Neural cell (in vitro differentiated cells): ENCODE measurements around the gene PRM2. TPM values are rescaled to one million over a fixed set of nuclear protein-coding genes. Genes with fewer than 3 reads are reported as not detected.

ENCODE experiments used
- H2AFZ ChIP-seq: fragments of 200-600, 300-800 bp; sonication (generic), shearing (Covaris generic); 2 replicates; pipeline ENCODE4 v1.6.0; 2014; ENCODE audit warnings: low read depth, mild to moderate bottlenecking, antibody characterized with exemption, low read length, moderate library complexity
- H3F3A ChIP-seq: fragments of 200-600 bp; shearing (Covaris generic); 2 replicates; pipeline ENCODE4 v1.6.1; 2016; ENCODE audit warnings: mild to moderate bottlenecking, moderate library complexity, mixed read lengths, antibody characterized with exemption, low read length; ENCODE audit not compliant: insufficient read depth, poor library complexity, severe bottlenecking
- H3K27ac ChIP-seq: fragments of 200-600, 300-800 bp; sonication (generic), shearing (Covaris generic); 2 replicates; pipeline ENCODE4 v1.5.1; 2014; ENCODE audit warnings: mild to moderate bottlenecking, low read length, moderate library complexity
- H3K27me3 ChIP-seq: fragments of 300-800, 200-600 bp; sonication (generic), shearing (Covaris generic); 2 replicates; pipeline ENCODE4 v1.6.0; 2014; ENCODE audit warnings: mild to moderate bottlenecking, low read depth, low read length, moderate library complexity; ENCODE audit not compliant: insufficient read depth
- H3K36me3 ChIP-seq: fragments of 300-800, 200-600 bp; sonication (generic), shearing (Covaris generic); 2 replicates; pipeline ENCODE4 v1.5.1; 2014; ENCODE audit warnings: mild to moderate bottlenecking, antibody characterized with exemption, low read length, moderate library complexity; ENCODE audit not compliant: insufficient read depth
- H3K4me2 ChIP-seq: fragments of 300-800, 200-600 bp; sonication (generic), shearing (Covaris generic); 2 replicates; pipeline ENCODE4 v1.6.0; 2014; ENCODE audit warnings: mild to moderate bottlenecking, low read length
- H3K4me3 ChIP-seq: fragments of 300-800, 200-600 bp; sonication (generic), shearing (Covaris generic); 2 replicates; pipeline ENCODE4 v1.5.1; 2014; ENCODE audit warnings: mild to moderate bottlenecking, low read length, moderate library complexity
- H3K79me2 ChIP-seq: fragments of 200-600 bp; shearing (Covaris generic); replicated peaks from 2 replicates; pipeline ENCODE4 v1.6.0; 2014; ENCODE audit warnings: mild to moderate bottlenecking, low read length, moderate library complexity; ENCODE audit not compliant: insufficient read depth
- H3K9ac ChIP-seq: fragments of 300-800, 200-600 bp; sonication (generic), shearing (Covaris generic); 2 replicates; pipeline ENCODE4 v1.6.1; 2016; ENCODE audit warnings: mild to moderate bottlenecking, low read length, mixed read lengths
- H3K9me2 ChIP-seq: fragments of 200-600 bp; shearing (Covaris generic); 2 replicates; pipeline ENCODE4 v1.6.1; 2016; ENCODE audit warnings: mild to moderate bottlenecking, low read length, mixed read lengths; ENCODE audit not compliant: insufficient read depth
- H3K9me3 ChIP-seq: fragments of 200-600, 300-800 bp; sonication (generic), shearing (Covaris generic); 2 replicates; pipeline ENCODE4 v1.6.1; 2016; ENCODE audit warnings: mild to moderate bottlenecking, mixed run types, low read length, moderate library complexity, mixed read lengths
- H4K20me1 ChIP-seq: fragments of 200-600 bp; shearing (Covaris generic); 2 replicates; pipeline ENCODE4 v1.6.1; 2016; ENCODE audit warnings: mild to moderate bottlenecking, mixed run types; ENCODE audit not compliant: insufficient read depth
- CTCF ChIP-seq: fragments of 450-650 bp; IDR thresholded peaks from 2 replicates; pipeline ENCODE4 v1.5.1; 2014; ENCODE audit warnings: antibody characterized with exemption, mild to moderate bottlenecking, moderate library complexity; ENCODE audit not compliant: poor library complexity, severe bottlenecking
- EP300 ChIP-seq: fragments of 450-650 bp; conservative IDR thresholded peaks from 2 replicates; pipeline ENCODE4 v1.6.1; 2014; ENCODE audit warnings: antibody characterized with exemption, mild to moderate bottlenecking, moderate library complexity; ENCODE audit not compliant: poor library complexity, severe bottlenecking
- EZH2 ChIP-seq: fragments of 200-600, 300-800 bp; shearing (Covaris generic), sonication (generic); IDR thresholded peaks from 2 replicates; pipeline ENCODE4 v1.6.1; 2014; ENCODE audit warnings: antibody characterized with exemption, low read length, borderline replicate concordance, mild to moderate bottlenecking; ENCODE audit not compliant: insufficient read depth, poor library complexity, severe bottlenecking
- MXI1 ChIP-seq: fragments of 450-650 bp; conservative IDR thresholded peaks from 2 replicates; pipeline ENCODE4 v1.6.1; 2014; ENCODE audit warnings: antibody characterized with exemption, mild to moderate bottlenecking; ENCODE audit not compliant: poor library complexity, severe bottlenecking
- POLR2AphosphoS5 ChIP-seq: IDR thresholded peaks from 2 replicates; pipeline ENCODE4 v1.6.1; 2012
- RAD21 ChIP-seq: fragments of 450-650 bp; conservative IDR thresholded peaks from 2 replicates; pipeline ENCODE4 v1.6.1; 2014; ENCODE audit warnings: antibody characterized with exemption, mild to moderate bottlenecking, moderate library complexity
- SMC3 ChIP-seq: fragments of 450-650 bp; conservative IDR thresholded peaks from 2 replicates; pipeline ENCODE4 v1.6.1; 2014; ENCODE audit warnings: antibody characterized with exemption, mild to moderate bottlenecking, moderate library complexity; ENCODE audit not compliant: poor library complexity
- TAF1 ChIP-seq: IDR thresholded peaks from 2 replicates; pipeline ENCODE4 v1.6.1; 2012; ENCODE audit warnings: low read depth
- polyA plus RNA-seq: library from polyadenylated mRNA; depleted of rRNA; stranded (reverse); fragments of >200 nt; gene quantifications from 2 replicates; pipeline ENCODE4 v1.2.3, GENCODE V29; 2014
- TF ChIP-seq, protein P1 (sequence below): IDR thresholded peaks from 2 replicates; pipeline ENCODE4 v1.6.1; 2012; ENCODE audit warnings: borderline replicate concordance

The PRM2 gene
- polyA plus RNA-seq, 1 donor from 2014 or later: not detected

DNA sequence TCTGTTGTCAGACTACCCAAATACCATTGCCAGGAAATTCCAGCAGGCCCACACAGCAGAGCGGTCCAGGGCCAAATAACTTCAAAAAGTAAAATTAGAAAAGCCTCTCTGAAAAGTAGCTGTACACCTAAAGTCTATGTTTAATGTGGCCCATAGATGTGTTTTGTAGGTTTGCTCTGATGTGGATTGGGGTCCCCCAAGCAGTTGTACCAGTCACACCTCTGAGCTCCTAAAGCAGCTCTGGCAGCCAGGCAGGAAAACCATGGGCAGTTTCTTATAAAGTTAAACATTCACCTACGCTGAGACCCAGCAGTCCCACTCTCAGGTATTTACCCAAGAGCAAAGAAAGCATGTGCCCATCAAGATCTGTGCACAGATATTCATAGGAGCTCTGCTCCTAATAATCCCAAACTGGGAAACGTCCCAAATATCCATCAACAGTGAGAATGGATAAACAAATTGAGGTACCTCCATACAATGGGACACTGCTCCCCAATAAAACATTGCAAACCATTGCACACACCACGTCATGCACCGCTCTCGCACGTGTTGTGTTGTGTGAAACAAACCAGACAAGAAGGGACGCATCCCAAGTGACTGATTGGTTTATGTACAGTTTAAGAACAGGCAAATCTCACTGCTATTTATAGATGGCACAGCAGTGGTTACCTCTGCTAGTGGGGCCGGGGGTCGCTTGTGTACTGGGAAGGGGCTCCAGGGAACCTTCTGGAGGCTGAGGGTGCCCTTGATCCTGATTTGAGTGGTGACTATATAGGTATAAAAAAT is 20.6 kb upstream of the PRM2 start:
- TF ChIP-seq MXI1: no peak
- no peak for TF ChIP-seq CTCF
- TF ChIP-seq POLR2AphosphoS5: no peak
- no peak for TF ChIP-seq TAF1
- no peak for TF ChIP-seq EZH2
- TF ChIP-seq, protein P1, sequence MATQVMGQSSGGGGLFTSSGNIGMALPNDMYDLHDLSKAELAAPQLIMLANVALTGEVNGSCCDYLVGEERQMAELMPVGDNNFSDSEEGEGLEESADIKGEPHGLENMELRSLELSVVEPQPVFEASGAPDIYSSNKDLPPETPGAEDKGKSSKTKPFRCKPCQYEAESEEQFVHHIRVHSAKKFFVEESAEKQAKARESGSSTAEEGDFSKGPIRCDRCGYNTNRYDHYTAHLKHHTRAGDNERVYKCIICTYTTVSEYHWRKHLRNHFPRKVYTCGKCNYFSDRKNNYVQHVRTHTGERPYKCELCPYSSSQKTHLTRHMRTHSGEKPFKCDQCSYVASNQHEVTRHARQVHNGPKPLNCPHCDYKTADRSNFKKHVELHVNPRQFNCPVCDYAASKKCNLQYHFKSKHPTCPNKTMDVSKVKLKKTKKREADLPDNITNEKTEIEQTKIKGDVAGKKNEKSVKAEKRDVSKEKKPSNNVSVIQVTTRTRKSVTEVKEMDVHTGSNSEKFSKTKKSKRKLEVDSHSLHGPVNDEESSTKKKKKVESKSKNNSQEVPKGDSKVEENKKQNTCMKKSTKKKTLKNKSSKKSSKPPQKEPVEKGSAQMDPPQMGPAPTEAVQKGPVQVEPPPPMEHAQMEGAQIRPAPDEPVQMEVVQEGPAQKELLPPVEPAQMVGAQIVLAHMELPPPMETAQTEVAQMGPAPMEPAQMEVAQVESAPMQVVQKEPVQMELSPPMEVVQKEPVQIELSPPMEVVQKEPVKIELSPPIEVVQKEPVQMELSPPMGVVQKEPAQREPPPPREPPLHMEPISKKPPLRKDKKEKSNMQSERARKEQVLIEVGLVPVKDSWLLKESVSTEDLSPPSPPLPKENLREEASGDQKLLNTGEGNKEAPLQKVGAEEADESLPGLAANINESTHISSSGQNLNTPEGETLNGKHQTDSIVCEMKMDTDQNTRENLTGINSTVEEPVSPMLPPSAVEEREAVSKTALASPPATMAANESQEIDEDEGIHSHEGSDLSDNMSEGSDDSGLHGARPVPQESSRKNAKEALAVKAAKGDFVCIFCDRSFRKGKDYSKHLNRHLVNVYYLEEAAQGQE: no peak
- no peak for TF ChIP-seq RAD21
- TF ChIP-seq EP300: no peak
- TF ChIP-seq SMC3: no peak
- H4K20me1 ChIP-seq: no peaks in the 10 kb centered on the region
- no peaks in the 10 kb centered on the region for H3K79me2 ChIP-seq
- no peaks in the 10 kb centered on the region for H3K36me3 ChIP-seq
- no peaks in the 10 kb centered on the region for H3K9me3 ChIP-seq
- no peak overlapping the region for H3K27ac ChIP-seq
- no peaks in the 10 kb centered on the region for H3K27me3 ChIP-seq
- no peak overlapping the region for H3K4me3 ChIP-seq
- no peak overlapping the region for H3K9ac ChIP-seq
- no peak overlapping the region for H3K4me2 ChIP-seq
- no peak overlapping the region for H2AFZ ChIP-seq
- H3F3A ChIP-seq: no peaks in the 10 kb centered on the region
- H3K9me2 ChIP-seq: no peaks in the 10 kb centered on the region

DNA sequence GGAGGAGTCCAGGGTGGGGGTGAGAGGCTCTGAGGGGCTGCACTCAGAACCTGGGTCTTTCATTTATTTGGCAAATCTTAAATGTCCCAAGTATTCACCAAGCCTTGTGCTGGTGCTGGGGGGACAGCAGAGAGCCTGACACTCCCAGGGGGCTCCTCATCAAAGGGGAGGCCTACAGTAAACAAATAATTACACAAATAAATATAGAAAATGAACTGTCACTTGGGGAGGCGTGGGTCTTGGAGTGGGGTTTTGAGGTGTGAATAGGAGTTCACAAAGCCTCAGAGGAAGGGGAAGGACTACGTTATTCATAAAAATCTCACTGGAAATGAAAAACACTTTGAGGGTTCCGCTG is 20.0 kb upstream of the PRM2 start:
- H4K20me1 ChIP-seq: no peaks in the 10 kb centered on the region
- H3K27me3 ChIP-seq: no peaks in the 10 kb centered on the region
- no peak overlapping the region for H3K4me2 ChIP-seq
- TF ChIP-seq, protein P1: no peak
- TF ChIP-seq SMC3: no peak
- TF ChIP-seq POLR2AphosphoS5: no peak
- TF ChIP-seq CTCF: no peak
- TF ChIP-seq MXI1: no peak
- no peak for TF ChIP-seq EZH2
- TF ChIP-seq RAD21: no peak
- no peak for TF ChIP-seq TAF1
- TF ChIP-seq EP300: no peak
- no peaks in the 10 kb centered on the region for H3K36me3 ChIP-seq
- no peak overlapping the region for H3K9ac ChIP-seq
- H3K9me2 ChIP-seq: no peaks in the 10 kb centered on the region
- no peak overlapping the region for H3K27ac ChIP-seq
- no peak overlapping the region for H2AFZ ChIP-seq
- no peaks in the 10 kb centered on the region for H3K9me3 ChIP-seq
- H3K4me3 ChIP-seq: no peak overlapping the region
- no peaks in the 10 kb centered on the region for H3K79me2 ChIP-seq
- no peaks in the 10 kb centered on the region for H3F3A ChIP-seq
